ENCODE measurements around the gene KLK4. TPM values are rescaled to one million over a fixed set of nuclear protein-coding genes. Genes with fewer than 3 reads are reported as not detected.

The KLK4 gene
- total RNA-seq, 2 experiments from 2014 or later, result not detected

DNA sequence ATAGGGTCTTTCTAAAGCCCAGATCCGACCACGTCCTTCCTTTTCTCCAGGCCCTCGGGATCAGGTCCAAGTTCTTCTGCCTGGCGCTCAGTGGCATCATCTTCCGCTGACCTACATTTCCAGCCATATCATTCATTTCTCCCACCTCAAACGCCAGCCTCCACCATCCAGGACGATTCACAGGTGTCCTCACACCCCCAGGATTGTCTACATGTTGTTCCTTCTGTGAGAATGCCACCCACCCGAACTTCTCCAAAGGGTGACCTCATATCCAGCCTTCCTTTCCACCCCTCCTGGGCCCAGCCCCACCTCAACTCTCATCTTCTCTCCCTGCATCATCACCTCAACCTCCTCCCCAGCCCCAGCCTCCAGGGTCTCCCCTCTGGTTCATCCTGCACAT, 46.4 kb upstream of the KLK4 start:
- no peak overlapping the region for H2AFZ ChIP-seq (ENCODE audit: low read length)
- ChIA-PET CTCF (ENCODE audit: unreplicated experiment) (no interaction called here), POLR2A (no interaction called here)
- no peaks in the 10 kb centered on the region for H3K4me1 ChIP-seq (ENCODE audit: insufficient read depth, low read length, poor library complexity, severe bottlenecking)
- no peaks in the 10 kb centered on the region for H3K36me3 ChIP-seq (ENCODE audit: insufficient read depth, low read length)
- no peak for DNase-seq (ENCODE audit: low spot score)
- H3K4me3 ChIP-seq (ENCODE audit: low read depth, low read length, poor library complexity, severe bottlenecking), result no peak overlapping the region
- no peaks in the 10 kb centered on the region for H4K20me1 ChIP-seq (ENCODE audit: insufficient read depth, low read length)
- no peaks in the 10 kb centered on the region for H3K9me2 ChIP-seq (ENCODE audit: insufficient read depth, low read length)
- no peaks in the 10 kb centered on the region for H3K79me2 ChIP-seq (ENCODE audit: insufficient read depth, low read depth, low read length)
- H3K9me3 ChIP-seq (ENCODE audit: low read length), result no peaks in the 10 kb centered on the region
- no peak overlapping the region for H3K27ac ChIP-seq (ENCODE audit: low read depth, low read length, poor library complexity, severe bottlenecking)
- TF ChIP-seq EZH2phosphoT487 (IDR thresholded peaks at IDR 0.05; ENCODE audit: borderline replicate concordance, low read depth, low read length), result no peak
- TF ChIP-seq, protein P1, sequence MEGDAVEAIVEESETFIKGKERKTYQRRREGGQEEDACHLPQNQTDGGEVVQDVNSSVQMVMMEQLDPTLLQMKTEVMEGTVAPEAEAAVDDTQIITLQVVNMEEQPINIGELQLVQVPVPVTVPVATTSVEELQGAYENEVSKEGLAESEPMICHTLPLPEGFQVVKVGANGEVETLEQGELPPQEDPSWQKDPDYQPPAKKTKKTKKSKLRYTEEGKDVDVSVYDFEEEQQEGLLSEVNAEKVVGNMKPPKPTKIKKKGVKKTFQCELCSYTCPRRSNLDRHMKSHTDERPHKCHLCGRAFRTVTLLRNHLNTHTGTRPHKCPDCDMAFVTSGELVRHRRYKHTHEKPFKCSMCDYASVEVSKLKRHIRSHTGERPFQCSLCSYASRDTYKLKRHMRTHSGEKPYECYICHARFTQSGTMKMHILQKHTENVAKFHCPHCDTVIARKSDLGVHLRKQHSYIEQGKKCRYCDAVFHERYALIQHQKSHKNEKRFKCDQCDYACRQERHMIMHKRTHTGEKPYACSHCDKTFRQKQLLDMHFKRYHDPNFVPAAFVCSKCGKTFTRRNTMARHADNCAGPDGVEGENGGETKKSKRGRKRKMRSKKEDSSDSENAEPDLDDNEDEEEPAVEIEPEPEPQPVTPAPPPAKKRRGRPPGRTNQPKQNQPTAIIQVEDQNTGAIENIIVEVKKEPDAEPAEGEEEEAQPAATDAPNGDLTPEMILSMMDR (conservative IDR thresholded peaks at IDR 0.05; ENCODE audit: low read length), result no peak
- H3K4me2 ChIP-seq (ENCODE audit: low read length), result no peak overlapping the region
- BruUV-seq (replicated peaks), result no TSS peak
- intact Hi-C loops (cut with micrococcal nuclease; ENCODE audit: unreplicated experiment), result no loop called here

- H3K79me2 ChIP-seq (ENCODE audit: insufficient read depth, low read depth, low read length), result no peaks in the 10 kb centered on the region
- H3K9me2 ChIP-seq (ENCODE audit: insufficient read depth, low read length), result no peaks in the 10 kb centered on the region
- no peak within 1 kb of the TSS for H3K4me2 ChIP-seq (ENCODE audit: low read length)
- H3K4me3 ChIP-seq (ENCODE audit: low read depth, low read length, poor library complexity, severe bottlenecking), result no peak within 1 kb of the TSS
- no peak for DNase-seq (ENCODE audit: low spot score)
- H3K9me3 ChIP-seq (ENCODE audit: low read length), result no peaks in the 10 kb centered on the region
- no peaks in the 10 kb centered on the region for H3K4me1 ChIP-seq (ENCODE audit: insufficient read depth, low read length, poor library complexity, severe bottlenecking)
- CTCF ChIA-PET (ENCODE audit: unreplicated experiment), result no interaction called here
- no peaks in the 10 kb centered on the region for H4K20me1 ChIP-seq (ENCODE audit: insufficient read depth, low read length)
- intact Hi-C loops (cut with micrococcal nuclease; ENCODE audit: unreplicated experiment), result no loop called here
- no peak within 1 kb of the TSS for H2AFZ ChIP-seq (ENCODE audit: low read length)
- H3K27ac ChIP-seq (ENCODE audit: low read depth, low read length, poor library complexity, severe bottlenecking), result no peak within 1 kb of the TSS
- TF ChIP-seq, protein P1 (conservative IDR thresholded peaks at IDR 0.05; ENCODE audit: low read length), result no peak
- TF ChIP-seq EZH2phosphoT487 (IDR thresholded peaks at IDR 0.05; ENCODE audit: borderline replicate concordance, low read depth, low read length), result no peak
- POLR2A ChIA-PET, result no interaction called here
- H3K36me3 ChIP-seq (ENCODE audit: insufficient read depth, low read length), result no peaks in the 10 kb centered on the region
- BruUV-seq (replicated peaks), result no TSS peak
Observed at GRCh38 chr19:50952910-50953309, 41.7 kb upstream of the KLK4 start, which contains the start of gene KLK5. Gene KLK5 (minus strand): TSS chr19:50953038. CDS start chr19:50952657, 381 bp downstream.

DNA sequence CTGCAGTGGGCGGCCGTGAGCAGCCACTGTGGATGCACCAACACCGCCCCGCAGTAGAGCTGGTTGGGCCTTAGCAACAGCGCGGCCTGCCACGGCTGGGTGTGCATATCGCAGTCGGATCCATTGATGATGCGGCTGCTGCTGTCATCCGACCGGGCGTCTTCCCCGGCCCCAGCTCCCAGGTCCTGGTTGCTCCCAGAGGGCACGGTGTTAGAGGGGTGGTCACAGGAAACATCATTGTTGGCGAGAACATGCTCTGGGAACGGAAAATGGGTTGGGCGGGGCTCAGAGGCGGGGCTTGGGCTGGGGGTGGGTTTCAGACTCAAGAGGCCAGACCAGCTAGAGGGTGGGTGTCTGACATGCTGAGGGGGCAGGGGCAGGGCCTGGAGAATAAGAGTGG, 38.7 kb upstream of the KLK4 start:
- Histone ChIP-seq H3K4me1 (ENCODE audit: insufficient read depth, low read length, poor library complexity, severe bottlenecking) (no peaks in the 10 kb centered on the region), H3K4me2 (ENCODE audit: low read length) (no peak overlapping the region), H3K27ac (ENCODE audit: low read depth, low read length, poor library complexity, severe bottlenecking) (no peak overlapping the region), H3K36me3 (ENCODE audit: insufficient read depth, low read length) (no peaks in the 10 kb centered on the region), H4K20me1 (ENCODE audit: insufficient read depth, low read length) (no peaks in the 10 kb centered on the region), H3K9me3 (ENCODE audit: low read length) (no peaks in the 10 kb centered on the region), H2AFZ (ENCODE audit: low read length) (no peak overlapping the region), H3K9me2 (ENCODE audit: insufficient read depth, low read length) (no peaks in the 10 kb centered on the region), H3K4me3 (ENCODE audit: low read depth, low read length, poor library complexity, severe bottlenecking) (no peak overlapping the region), H3K79me2 (ENCODE audit: insufficient read depth, low read depth, low read length) (no peaks in the 10 kb centered on the region)
- TF ChIP-seq EZH2phosphoT487 (IDR thresholded peaks at IDR 0.05; ENCODE audit: borderline replicate concordance, low read depth, low read length), result no peak
- TF ChIP-seq, protein P1 (conservative IDR thresholded peaks at IDR 0.05; ENCODE audit: low read length), result no peak
- no peak for DNase-seq (ENCODE audit: low spot score)
- BruUV-seq (replicated peaks), result no TSS peak
- CTCF ChIA-PET (ENCODE audit: unreplicated experiment), result no interaction called here
- intact Hi-C loops (cut with micrococcal nuclease; ENCODE audit: unreplicated experiment), result no loop called here
- POLR2A ChIA-PET, result no interaction called here
